Brain microvascular endothelial cell (primary cell): Measurements from ENCODE around the gene TSEN34.
"Not testable (repeated sequence)": the region's sequence is repeated elsewhere in the genome, so short reads cannot be mapped to it uniquely, and the experiment has no call there.

ENCODE experiments used
- DNase-seq: peaks from one replicate; pipeline ENCODE4 v3.0.0-alpha.2; 2020
- H3K27ac ChIP-seq: fragments of 250-450 bp; sonication (Bioruptor Pico); 2 replicates; pipeline ENCODE4 v1.5.1; 2020; ENCODE audit warnings: mild to moderate bottlenecking, moderate library complexity
- H3K27me3 ChIP-seq: fragments of 250-450 bp; sonication (Bioruptor Pico); replicated peaks from 2 replicates; pipeline ENCODE4 v1.5.1; 2020; ENCODE audit warnings: mild to moderate bottlenecking
- H3K36me3 ChIP-seq: fragments of 250-450 bp; sonication (Bioruptor Pico); replicated peaks from 2 replicates; pipeline ENCODE4 v1.5.1; 2020; ENCODE audit warnings: mild to moderate bottlenecking
- H3K4me3 ChIP-seq: 2 replicates; pipeline ENCODE4 v1.5.1; 2011; ENCODE audit warnings: low read depth, mild to moderate bottlenecking, control low read depth, low read length, moderate library complexity
- CTCF ChIP-seq: IDR thresholded peaks from 2 replicates; pipeline ENCODE4 v1.5.1; 2011; ENCODE audit warnings: low read depth, mild to moderate bottlenecking, moderate library complexity, low read length, control low read depth, inconsistent platforms; ENCODE audit errors: missing control alignments
- in situ Hi-C: cut with HindIII; loops from 2 replicates; pipeline ENCODE4 v1.10.0; 2017; ENCODE audit warnings: low sequenced_read_pairs, low pct_ligation_motif_present

Gene TSEN34

GRCh38 chr19:54223277-54223936 is 32.3 kb downstream of the TSEN34 start:
- DNase-seq, H3K36me3 ChIP-seq, H3K4me3 ChIP-seq, H3K27me3 ChIP-seq, H3K27ac ChIP-seq, in situ Hi-C loops: not testable (repeated sequence)

- H3K36me3 ChIP-seq, DNase-seq, H3K4me3 ChIP-seq, H3K27ac ChIP-seq, in situ Hi-C loops, H3K27me3 ChIP-seq: not testable (repeated sequence)
Observed at GRCh38 chr19:54223937-54224281, 32.8 kb downstream of the TSEN34 start.

- H3K36me3 ChIP-seq, H3K27ac ChIP-seq, H3K27me3 ChIP-seq, H3K4me3 ChIP-seq, DNase-seq, in situ Hi-C loops: not testable (repeated sequence)
Observed at GRCh38 chr19:54224619-54225018, 33.5 kb downstream of the TSEN34 start.

- DNase-seq: no peak
- H3K4me3 ChIP-seq: no peak overlapping the region
- no peak overlapping the region for H3K27ac ChIP-seq
- in situ Hi-C loops: no loop called here
- TF ChIP-seq CTCF: no peak
- no peaks in the 10 kb centered on the region for H3K27me3 ChIP-seq
- H3K36me3 ChIP-seq: no peaks in the 10 kb centered on the region
Observed at GRCh38 chr19:54229146-54229545, 38.0 kb downstream of the TSEN34 start.

GRCh38 chr19:54230031-54230430 is 38.9 kb downstream of the TSEN34 start:
- Histone ChIP-seq H3K36me3 (no peaks in the 10 kb centered on the region), H3K27me3 (no peaks in the 10 kb centered on the region), H3K27ac (no peak overlapping the region), H3K4me3 (no peak overlapping the region)
- in situ Hi-C loops: no loop called here
- TF ChIP-seq CTCF: no peak
- DNase-seq: no peak

- H3K27ac ChIP-seq: no peak overlapping the region
- in situ Hi-C loops: no loop called here
- DNase-seq: peak; percentile 69
- TF ChIP-seq CTCF: peak; percentile 95
- no peaks in the 10 kb centered on the region for H3K36me3 ChIP-seq
- H3K4me3 ChIP-seq: no peak overlapping the region
- H3K27me3 ChIP-seq: no peaks in the 10 kb centered on the region
Observed at GRCh38 chr19:54231077-54231931, 40.2 kb downstream of the TSEN34 start.

- in situ Hi-C loops: no loop called here
- Histone ChIP-seq H3K36me3 (no peaks in the 10 kb centered on the region), H3K4me3 (no peak overlapping the region), H3K27me3 (no peaks in the 10 kb centered on the region), H3K27ac (no peak overlapping the region)
- no peak for TF ChIP-seq CTCF
- no peak for DNase-seq
Observed at GRCh38 chr19:54233941-54234340, 42.8 kb downstream of the TSEN34 start.

GRCh38 chr19:54239491-54240371 is 48.6 kb downstream of the TSEN34 start:
- H3K27me3 ChIP-seq, H3K36me3 ChIP-seq, DNase-seq, in situ Hi-C loops, H3K27ac ChIP-seq, H3K4me3 ChIP-seq: not testable (repeated sequence)

- in situ Hi-C loops, DNase-seq, H3K27ac ChIP-seq, H3K27me3 ChIP-seq, H3K4me3 ChIP-seq, H3K36me3 ChIP-seq: not testable (repeated sequence)
Observed at GRCh38 chr19:54240372-54241336, 49.5 kb downstream of the TSEN34 start.
